ENCODE results near the gene ST6GALNAC1. TPM values are rescaled to one million over a fixed set of nuclear protein-coding genes. Genes with fewer than 3 reads are reported as not detected.
A peak's percentile ranks its signal among the peaks of the same experiment; 100 is the strongest.

Gene ST6GALNAC1
- polyA plus RNA-seq, 3 donors = not detected

- peak overlapping the region; percentile 76 to 91 (median 83) for H3K27ac Mint-ChIP-seq
- Histone ChIP-seq H3K27me3 (ENCODE audit: control insufficient read depth in 2 of 2, insufficient read depth in 2 of 2, low read length in 2 of 2) (peaks cover 9 to 34% of the 10 kb centered on the region in 2 donors), H3K4me3 (replicated peaks in 1 of 3; ENCODE audit: low read depth in 2 of 3, low read length in 3 of 3) (peak overlapping the region; percentile 52 to 85 (median 79)), H3K27ac (ENCODE audit: low read depth in 1 of 2, low read length in 2 of 2) (peak overlapping the region; percentile 53 to 78), H3K79me2 (ENCODE audit: insufficient read depth, low read length) (no peaks in the 10 kb centered on the region), H3K4me1 (ENCODE audit: control insufficient read depth in 1 of 2, insufficient read depth in 2 of 2, low read length in 2 of 2) (peaks cover 29 to 32% of the 10 kb centered on the region in 2 donors), H3K4me2 (replicated peaks; ENCODE audit: extremely low read depth, low read length, poor library complexity, severe bottlenecking) (peak overlapping the region; percentile 76), H4K20me1 (ENCODE audit: insufficient read depth, low read length) (no peaks in the 10 kb centered on the region), H3K9me3 (replicated peaks in 1 of 2; ENCODE audit: control insufficient read depth in 1 of 2, insufficient read depth in 1 of 2, low read length in 2 of 2) (peaks cover 0 to 5% of the 10 kb centered on the region in 2 donors), H3K9ac (ENCODE audit: insufficient read depth, low read length, poor library complexity, severe bottlenecking) (peak overlapping the region; percentile 88), H3K36me3 (replicated peaks in 1 of 2; ENCODE audit: control insufficient read depth in 1 of 2, insufficient read depth in 2 of 2, low read length in 2 of 2) (no peaks in the 10 kb centered on the region), H2AFZ (ENCODE audit: insufficient read depth, low read depth, low read length, poor library complexity, severe bottlenecking) (peak overlapping the region; percentile 83)
- intact Hi-C loops (cut with micrococcal nuclease) = loop anchor here (2.0 to 10.0 kb wide), 4 partner anchors 16 to 120 kb away; partner anchors contain the start of gene AANAT (in 1 of the 2)
- peaks cover 47 to 69% (median 48%) of the 10 kb centered on the region in 3 donors for H3K27me3 Mint-ChIP-seq (ENCODE audit: low read depth in 3 of 3)
- H3K4me1 Mint-ChIP-seq = peaks cover 42% of the 10 kb centered on the region
- peaks cover 0 to 18% (median 3%) of the 10 kb centered on the region in 7 donors for H3K9me3 Mint-ChIP-seq
- DNase-seq = peak in 2 of 3 donors; percentile 55 to 61
- under 1% methylated on average over 57 of the region's 62 CpGs for WGBS (ENCODE audit: insufficient coverage)
- H3K36me3 Mint-ChIP-seq = peaks cover 7 to 22% of the 10 kb centered on the region in 2 donors
- H3K4me3 Mint-ChIP-seq = peak overlapping the region; percentile 89 to 90
- TF ChIP-seq CTCF (IDR thresholded peaks at IDR 0.05) = no peak
These were observed 58.4 kb downstream of the ST6GALNAC1 start for GRCh38 chr17:76585033-76585648.

DNA sequence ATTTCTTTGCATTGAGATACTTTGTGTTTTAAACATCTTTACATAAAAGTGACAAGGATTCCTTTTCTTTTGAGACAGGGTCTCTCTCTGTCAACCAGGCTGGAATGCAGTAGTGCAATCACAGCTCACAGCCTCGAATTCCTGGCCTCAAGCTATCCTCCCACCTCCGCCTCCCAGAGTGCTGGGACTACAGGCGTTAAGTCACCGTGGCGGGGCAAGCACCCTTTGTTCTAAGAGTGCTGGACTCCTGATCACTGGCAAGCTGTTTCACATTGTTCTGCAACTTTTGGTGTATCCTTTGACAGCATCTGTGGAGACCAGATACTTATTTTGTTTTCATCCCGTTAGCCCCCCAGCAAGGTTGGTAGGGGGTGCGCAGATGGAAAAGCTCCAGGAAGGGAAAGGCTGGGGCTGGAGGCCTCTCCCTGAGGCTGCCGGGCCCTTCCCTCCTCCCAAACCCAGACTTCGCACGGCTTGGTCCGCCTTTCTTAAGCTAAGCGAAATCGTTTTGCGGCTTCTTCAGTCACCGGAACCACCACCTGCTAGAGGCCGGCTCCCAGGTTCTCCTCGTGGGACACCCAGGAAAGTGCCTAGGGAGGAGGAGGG, 59.0 kb downstream of the ST6GALNAC1 start:
- peak overlapping the region; percentile 89 to 90 for H3K4me3 Mint-ChIP-seq
- WGBS (ENCODE audit: insufficient coverage) = 46% methylated on average over 8 of the region's 17 CpGs
- intact Hi-C loops (cut with micrococcal nuclease) = loop anchor here (2.0 to 10.0 kb wide), 4 partner anchors 16 to 120 kb away; partner anchors contain the start of gene AANAT (in 1 of the 2)
- Histone ChIP-seq H3K79me2 (ENCODE audit: insufficient read depth, low read length) (no peaks in the 10 kb centered on the region), H2AFZ (ENCODE audit: insufficient read depth, low read depth, low read length, poor library complexity, severe bottlenecking) (peak overlapping the region; percentile 83), H3K36me3 (replicated peaks in 1 of 2; ENCODE audit: control insufficient read depth in 1 of 2, insufficient read depth in 2 of 2, low read length in 2 of 2) (no peaks in the 10 kb centered on the region), H3K27ac (ENCODE audit: low read depth in 1 of 2, low read length in 2 of 2) (peak overlapping the region in 1 of 2 donors; percentile 78), H3K27me3 (ENCODE audit: control insufficient read depth in 2 of 2, insufficient read depth in 2 of 2, low read length in 2 of 2) (peaks cover 9 to 34% of the 10 kb centered on the region in 2 donors), H4K20me1 (ENCODE audit: insufficient read depth, low read length) (no peaks in the 10 kb centered on the region), H3K4me1 (ENCODE audit: control insufficient read depth in 1 of 2, insufficient read depth in 2 of 2, low read length in 2 of 2) (peaks cover 34 to 36% of the 10 kb centered on the region in 2 donors), H3K4me2 (replicated peaks; ENCODE audit: extremely low read depth, low read length, poor library complexity, severe bottlenecking) (peak overlapping the region; percentile 76), H3K9me3 (replicated peaks in 1 of 2; ENCODE audit: control insufficient read depth in 1 of 2, insufficient read depth in 1 of 2, low read length in 2 of 2) (peaks cover 0 to 5% of the 10 kb centered on the region in 2 donors), H3K4me3 (replicated peaks in 1 of 3; ENCODE audit: low read depth in 2 of 3, low read length in 3 of 3) (peak overlapping the region; percentile 52 to 85 (median 79)), H3K9ac (ENCODE audit: insufficient read depth, low read length, poor library complexity, severe bottlenecking) (peak overlapping the region; percentile 88)
- H3K27me3 Mint-ChIP-seq (ENCODE audit: low read depth in 3 of 3) = peaks cover 47 to 65% (median 47%) of the 10 kb centered on the region in 3 donors
- no peak for TF ChIP-seq CTCF (IDR thresholded peaks at IDR 0.05)
- peaks cover 7 to 22% of the 10 kb centered on the region in 2 donors for H3K36me3 Mint-ChIP-seq
- peaks cover 0 to 18% (median 3%) of the 10 kb centered on the region in 7 donors for H3K9me3 Mint-ChIP-seq
- peaks cover 48% of the 10 kb centered on the region for H3K4me1 Mint-ChIP-seq
- no peak for DNase-seq
- H3K27ac Mint-ChIP-seq = peak overlapping the region in 4 of 7 donors; percentile 53 to 88 (median 82)
